SJCRH30 (cell line): ENCODE results near the gene CSTF3. TPM values are rescaled to one million over a fixed set of nuclear protein-coding genes. Genes with fewer than 3 reads are reported as not detected.
"Not testable (repeated sequence)": the region's sequence is repeated elsewhere in the genome, so short reads cannot be mapped to it uniquely, and the experiment has no call there.

ENCODE experiments used
- DNase-seq, 2 experiments: peaks; one replicate each; pipeline ENCODE4 v3.0.0-alpha.2; 2015 to 2020
- H3K27ac ChIP-seq: fragments of 250-450 bp; sonication (Bioruptor Pico); 2 replicates; pipeline ENCODE4 v1.5.1; 2020; ENCODE audit warnings: mild to moderate bottlenecking, moderate library complexity
- H3K27me3 ChIP-seq: fragments of 250-450 bp; sonication (Bioruptor Pico); 2 replicates; pipeline ENCODE4 v1.5.1; 2020; ENCODE audit warnings: mild to moderate bottlenecking, moderate library complexity
- H3K36me3 ChIP-seq: fragments of 250-450 bp; sonication (Bioruptor Pico); 2 replicates; pipeline ENCODE4 v1.5.1; 2020; ENCODE audit warnings: mild to moderate bottlenecking, moderate library complexity
- H3K4me1 ChIP-seq: fragments of 250-450 bp; sonication (Bioruptor Pico); 2 replicates; pipeline ENCODE4 v1.5.1; 2020; ENCODE audit warnings: mild to moderate bottlenecking, moderate library complexity
- H3K4me3 ChIP-seq: fragments of 250-450 bp; sonication (Bioruptor Pico); 2 replicates; pipeline ENCODE4 v1.5.1; 2020; ENCODE audit warnings: mild to moderate bottlenecking, moderate library complexity
- H3K9me3 ChIP-seq: fragments of 250-450 bp; sonication (Bioruptor Pico); replicated peaks from 2 replicates; pipeline ENCODE4 v1.5.1; 2020; ENCODE audit warnings: mild to moderate bottlenecking, moderate library complexity
- total RNA-seq: library from RNA; depleted of rRNA; stranded (reverse); fragments of >200 nt; shearing (Covaris generic); gene quantifications from 2 replicates; pipeline ENCODE4 v1.2.3, GENCODE V29; 2014

CSTF3 gene
- total RNA-seq, 1 experiment from 2014 or later: 56.1 TPM

- Histone ChIP-seq H3K27me3 (no peaks in the 10 kb centered on the region), H3K36me3 (peaks cover 46% of the 10 kb centered on the region)
These were observed 25.4 kb downstream of the CSTF3 start for GRCh38 chr11:33135768-33136443.

GRCh38 chr11:33135216-33135615 lies 26.1 kb downstream of the CSTF3 start:
- no peak overlapping the region for H3K27ac ChIP-seq
- no peaks in the 10 kb centered on the region for H3K4me1 ChIP-seq
- no peaks in the 10 kb centered on the region for H3K9me3 ChIP-seq
- no peak overlapping the region for H3K4me3 ChIP-seq
- H3K27me3 ChIP-seq: no peaks in the 10 kb centered on the region
- DNase-seq: no peak
- peaks cover 40% of the 10 kb centered on the region for H3K36me3 ChIP-seq

More at GRCh38 chr11:33135768-33136443, 25.4 kb downstream of the CSTF3 start:
- Histone ChIP-seq H3K4me3 (no peak overlapping the region), H3K9me3 (no peaks in the 10 kb centered on the region), H3K4me1 (no peaks in the 10 kb centered on the region), H3K27ac (no peak overlapping the region)
- no peak for DNase-seq

- Histone ChIP-seq H3K4me1 (no peaks in the 10 kb centered on the region), H3K27ac (no peak overlapping the region), H3K36me3 (peaks cover 31% of the 10 kb centered on the region), H3K27me3 (no peaks in the 10 kb centered on the region), H3K9me3 (no peaks in the 10 kb centered on the region), H3K4me3 (no peak overlapping the region)
- no peak for DNase-seq
These were observed 27.0 kb downstream of the CSTF3 start for GRCh38 chr11:33134276-33134675.

- no peak overlapping the region for H3K4me3 ChIP-seq
- H3K27me3 ChIP-seq: no peaks in the 10 kb centered on the region
- H3K9me3 ChIP-seq: no peaks in the 10 kb centered on the region
- H3K27ac ChIP-seq: no peak overlapping the region
- no peaks in the 10 kb centered on the region for H3K4me1 ChIP-seq
- H3K36me3 ChIP-seq: peaks cover 27% of the 10 kb centered on the region
- no peak for DNase-seq
These were observed 27.5 kb downstream of the CSTF3 start for GRCh38 chr11:33133761-33134160.

GRCh38 chr11:33132510-33132909 lies 28.8 kb downstream of the CSTF3 start:
- Histone ChIP-seq H3K36me3 (peaks cover 17% of the 10 kb centered on the region), H3K9me3 (no peaks in the 10 kb centered on the region), H3K4me3 (no peak overlapping the region), H3K4me1 (no peaks in the 10 kb centered on the region), H3K27ac (no peak overlapping the region), H3K27me3 (no peaks in the 10 kb centered on the region)
- DNase-seq: no peak

- DNase-seq: no peak
- H3K4me3 ChIP-seq: no peak overlapping the region
- H3K4me1 ChIP-seq: no peaks in the 10 kb centered on the region
- peaks cover 3% of the 10 kb centered on the region; the same call in 1 of the 2 replicates for H3K36me3 ChIP-seq
- no peak overlapping the region for H3K27ac ChIP-seq
- no peaks in the 10 kb centered on the region for H3K27me3 ChIP-seq
- no peaks in the 10 kb centered on the region for H3K9me3 ChIP-seq
These were observed 32.5 kb downstream of the CSTF3 start for GRCh38 chr11:33128739-33129138.

GRCh38 chr11:33125611-33126010 lies 35.7 kb downstream of the CSTF3 start:
- DNase-seq: no peak
- H3K27me3 ChIP-seq: no peaks in the 10 kb centered on the region
- H3K36me3 ChIP-seq: no peaks in the 10 kb centered on the region
- H3K4me3 ChIP-seq: no peak overlapping the region
- no peaks in the 10 kb centered on the region for H3K9me3 ChIP-seq
- no peaks in the 10 kb centered on the region for H3K4me1 ChIP-seq
- H3K27ac ChIP-seq: no peak overlapping the region

GRCh38 chr11:33125025-33125424 lies 36.3 kb downstream of the CSTF3 start:
- no peaks in the 10 kb centered on the region for H3K9me3 ChIP-seq
- no peaks in the 10 kb centered on the region for H3K36me3 ChIP-seq
- no peaks in the 10 kb centered on the region for H3K4me1 ChIP-seq
- no peak overlapping the region for H3K4me3 ChIP-seq
- no peak overlapping the region for H3K27ac ChIP-seq
- no peak for DNase-seq
- no peaks in the 10 kb centered on the region for H3K27me3 ChIP-seq

- not testable (repeated sequence) for H3K4me1 ChIP-seq, H3K4me3 ChIP-seq, DNase-seq, H3K36me3 ChIP-seq, H3K27ac ChIP-seq, H3K9me3 ChIP-seq, H3K27me3 ChIP-seq
These were observed 38.6 kb downstream of the CSTF3 start for GRCh38 chr11:33122696-33123095.

GRCh38 chr11:33116535-33116934 lies 44.7 kb downstream of the CSTF3 start:
- H3K36me3 ChIP-seq: no peaks in the 10 kb centered on the region
- H3K4me3 ChIP-seq: no peak overlapping the region
- H3K4me1 ChIP-seq: no peaks in the 10 kb centered on the region
- H3K27ac ChIP-seq: no peak overlapping the region
- DNase-seq: no peak
- H3K27me3 ChIP-seq: no peaks in the 10 kb centered on the region
- no peaks in the 10 kb centered on the region for H3K9me3 ChIP-seq

- no peaks in the 10 kb centered on the region for H3K27me3 ChIP-seq
- H3K4me3 ChIP-seq: no peak overlapping the region
- no peak overlapping the region for H3K27ac ChIP-seq
- 0 out of 2 replicates have a peak, but pooled peaks cover 2% of the 10 kb centered on the region for H3K36me3 ChIP-seq
- H3K4me1 ChIP-seq: peaks cover 12% of the 10 kb centered on the region
- no peaks in the 10 kb centered on the region for H3K9me3 ChIP-seq
- DNase-seq: peak; percentile 35 to 73
These were observed 51.2 kb downstream of the CSTF3 start for GRCh38 chr11:33110083-33110482.

- H3K27ac ChIP-seq: no peak overlapping the region
- H3K36me3 ChIP-seq: 0 out of 2 replicates have a peak, but pooled peaks cover 2% of the 10 kb centered on the region
- H3K27me3 ChIP-seq: no peaks in the 10 kb centered on the region
- no peaks in the 10 kb centered on the region for H3K9me3 ChIP-seq
- peaks cover 12% of the 10 kb centered on the region for H3K4me1 ChIP-seq
- DNase-seq: no peak
- H3K4me3 ChIP-seq: no peak overlapping the region
These were observed 51.9 kb downstream of the CSTF3 start for GRCh38 chr11:33109294-33109895.

- Histone ChIP-seq H3K9me3 (no peaks in the 10 kb centered on the region), H3K4me3 (no peak overlapping the region), H3K27me3 (no peaks in the 10 kb centered on the region), H3K4me1 (no peaks in the 10 kb centered on the region), H3K36me3 (peaks cover 18% of the 10 kb centered on the region), H3K27ac (no peak overlapping the region)
- no peak for DNase-seq
These were observed 57.4 kb downstream of the CSTF3 start for GRCh38 chr11:33103836-33104235.

- H3K36me3 ChIP-seq: peaks cover 37% of the 10 kb centered on the region
- DNase-seq: no peak
- no peak overlapping the region for H3K4me3 ChIP-seq
- H3K27me3 ChIP-seq: no peaks in the 10 kb centered on the region
- H3K9me3 ChIP-seq: no peaks in the 10 kb centered on the region
- H3K27ac ChIP-seq: no peak overlapping the region
- H3K4me1 ChIP-seq: no peaks in the 10 kb centered on the region
These were observed 67.1 kb downstream of the CSTF3 start for GRCh38 chr11:33094157-33094556.

- Histone ChIP-seq H3K4me1 (no peaks in the 10 kb centered on the region), H3K27me3 (no peaks in the 10 kb centered on the region), H3K4me3 (no peak overlapping the region), H3K27ac (no peak overlapping the region), H3K9me3 (no peaks in the 10 kb centered on the region), H3K36me3 (peaks cover 15% of the 10 kb centered on the region)
- DNase-seq: no peak
These were observed 71.5 kb downstream of the CSTF3 start for GRCh38 chr11:33089776-33090175.

- Histone ChIP-seq H3K27me3 (no peaks in the 10 kb centered on the region), H3K9me3 (no peaks in the 10 kb centered on the region), H3K4me3 (no peak overlapping the region), H3K27ac (no peak overlapping the region), H3K36me3 (peaks cover 29% of the 10 kb centered on the region), H3K4me1 (no peaks in the 10 kb centered on the region)
- no peak for DNase-seq
These were observed 75.3 kb downstream of the CSTF3 start for GRCh38 chr11:33086017-33086416.
